ENCODE results near the gene RAB6D. TPM values are rescaled to one million over a fixed set of nuclear protein-coding genes. Genes with fewer than 3 reads are reported as not detected.
"Not testable (repeated sequence)": the region's sequence is repeated elsewhere in the genome, so short reads cannot be mapped to it uniquely, and the experiment has no call there.

RAB6D gene
- total and polyA plus RNA-seq, 2 experiments from 2014 or later, result 1.5 to 3.0 TPM

GRCh38 chr2:131400849-131401248, 36.9 kb upstream of the RAB6D start:
- Histone ChIP-seq H3K9me3 (ENCODE audit: low read depth) (no peaks in the 10 kb centered on the region), H3K27me3 (no peaks in the 10 kb centered on the region), H4K20me1 (ENCODE audit: insufficient read depth, poor library complexity, severe bottlenecking) (no peaks in the 10 kb centered on the region), H2AFZ (no peak overlapping the region), H3K9me2 (replicated peaks; ENCODE audit: insufficient read depth) (no peaks in the 10 kb centered on the region), H3K4me3 (no peak overlapping the region), H3K36me3 (replicated peaks; ENCODE audit: insufficient read depth, low read depth) (no peaks in the 10 kb centered on the region), H3K27ac (no peak overlapping the region), H3K4me2 (no peak overlapping the region), H3K4me1 (ENCODE audit: insufficient read depth) (no peaks in the 10 kb centered on the region), H3K79me2 (no peaks in the 10 kb centered on the region)
- no peak for DNase-seq (ENCODE audit: low spot score)
- no peak for TF ChIP-seq EZH2phosphoT487 (IDR thresholded peaks at IDR 0.05; ENCODE audit: low read depth, severe bottlenecking, unreplicated experiment)
- TF ChIP-seq CTCF (IDR thresholded peaks at IDR 0.05; ENCODE audit: poor library complexity), result no peak
- TF ChIP-seq EZH2 (IDR thresholded peaks at IDR 0.05; ENCODE audit: borderline replicate concordance), result no peak
- 71% methylated on average over 4 of the region's 4 CpGs for WGBS (ENCODE audit: low lambda C conversion rate, missing lambda C conversion rate)

DNA sequence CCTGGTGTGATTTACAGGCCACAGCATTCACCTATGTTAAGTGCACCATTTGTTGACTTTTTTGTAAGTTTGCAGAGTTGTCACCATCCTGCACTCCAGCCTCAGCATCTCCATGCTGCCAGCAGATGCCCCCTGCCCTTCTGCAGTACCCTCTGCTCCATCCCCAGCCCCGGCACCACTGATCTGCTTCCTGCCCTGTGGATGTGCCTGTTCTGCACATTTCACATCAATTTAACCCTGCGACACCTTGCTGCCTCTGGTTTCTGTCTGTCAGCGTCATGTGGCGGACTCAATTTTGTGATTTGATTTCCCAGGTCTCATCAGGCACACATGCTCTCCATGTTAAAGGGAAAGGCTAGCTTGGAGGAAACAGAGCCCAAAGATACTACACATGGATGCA, 36.5 kb upstream of the RAB6D start:
- H3K36me3 ChIP-seq (replicated peaks; ENCODE audit: insufficient read depth, low read depth); H3K4me1 ChIP-seq (ENCODE audit: insufficient read depth); H3K27me3 ChIP-seq; H3K79me2 ChIP-seq; DNase-seq (ENCODE audit: low spot score); H3K27ac ChIP-seq; H4K20me1 ChIP-seq (ENCODE audit: insufficient read depth, poor library complexity, severe bottlenecking); H3K4me3 ChIP-seq; H3K9me3 ChIP-seq (ENCODE audit: low read depth); H3K9me2 ChIP-seq (replicated peaks; ENCODE audit: insufficient read depth); H3K4me2 ChIP-seq; H2AFZ ChIP-seq: not testable (repeated sequence)
- WGBS (ENCODE audit: low lambda C conversion rate, missing lambda C conversion rate), result 72% methylated on average over 4 of the region's 4 CpGs

GRCh38 chr2:131396209-131396608, 32.2 kb upstream of the RAB6D start:
- not testable (repeated sequence) for H3K9me2 ChIP-seq (replicated peaks; ENCODE audit: insufficient read depth); H3K9me3 ChIP-seq (ENCODE audit: low read depth); H3K4me3 ChIP-seq; H3K27me3 ChIP-seq; H2AFZ ChIP-seq; H3K4me2 ChIP-seq; H4K20me1 ChIP-seq (ENCODE audit: insufficient read depth, poor library complexity, severe bottlenecking); H3K27ac ChIP-seq; DNase-seq (ENCODE audit: low spot score); H3K79me2 ChIP-seq; H3K36me3 ChIP-seq (replicated peaks; ENCODE audit: insufficient read depth, low read depth); H3K4me1 ChIP-seq (ENCODE audit: insufficient read depth)
- WGBS (ENCODE audit: low lambda C conversion rate, missing lambda C conversion rate), result 93% methylated on average over 1 of the region's 1 CpG

DNA sequence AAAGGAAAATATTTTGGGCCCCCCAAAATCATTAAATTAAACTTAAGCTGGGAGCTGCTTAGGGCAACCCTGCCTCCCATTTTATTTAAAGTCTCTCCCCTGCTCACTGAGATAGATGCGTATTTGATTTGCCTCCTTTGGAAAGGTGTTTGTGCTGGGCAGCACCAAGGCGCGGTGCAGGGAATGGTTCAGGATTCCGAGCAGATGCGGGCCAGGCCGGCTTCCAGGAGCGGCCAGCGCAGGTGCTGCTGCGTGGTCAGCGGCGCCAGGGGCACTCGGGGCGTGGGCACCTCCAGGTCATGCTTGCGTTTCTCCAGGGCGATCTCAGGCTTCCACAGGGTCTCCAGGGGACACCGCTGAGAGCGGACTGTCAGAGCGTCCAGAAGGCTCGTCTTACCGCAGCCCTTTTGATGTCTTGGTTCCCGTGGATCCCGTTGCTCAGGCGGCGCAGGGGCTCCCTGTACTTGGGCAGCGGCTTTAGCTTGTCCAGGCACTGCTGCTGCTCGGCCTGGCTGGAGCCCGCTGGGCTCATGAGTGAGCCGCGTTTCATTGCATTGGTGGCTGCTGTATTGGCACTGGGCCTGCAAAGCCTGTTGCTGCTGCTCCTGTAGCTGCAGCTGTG, 31.2 kb upstream of the RAB6D start:
- DNase-seq (ENCODE audit: low spot score); H3K27ac ChIP-seq; H3K4me1 ChIP-seq (ENCODE audit: insufficient read depth); H3K9me3 ChIP-seq (ENCODE audit: low read depth); H3K4me3 ChIP-seq; H3K27me3 ChIP-seq; H3K9me2 ChIP-seq (replicated peaks; ENCODE audit: insufficient read depth); H3K79me2 ChIP-seq; H3K36me3 ChIP-seq (replicated peaks; ENCODE audit: insufficient read depth, low read depth); H4K20me1 ChIP-seq (ENCODE audit: insufficient read depth, poor library complexity, severe bottlenecking): not testable (repeated sequence)
- WGBS (ENCODE audit: low lambda C conversion rate, missing lambda C conversion rate), result 28% methylated on average over 29 of the region's 29 CpGs
- H3K4me2 ChIP-seq, result peak overlapping the region; percentile 87
- peak overlapping the region; percentile 68 for H2AFZ ChIP-seq

GRCh38 chr2:131394147-131394931, 30.4 kb upstream of the RAB6D start:
- Histone ChIP-seq H3K4me3 (no peak overlapping the region), H3K9me2 (replicated peaks; ENCODE audit: insufficient read depth) (no peaks in the 10 kb centered on the region), H3K36me3 (replicated peaks; ENCODE audit: insufficient read depth, low read depth) (no peaks in the 10 kb centered on the region), H4K20me1 (ENCODE audit: insufficient read depth, poor library complexity, severe bottlenecking) (no peaks in the 10 kb centered on the region), H3K79me2 (no peaks in the 10 kb centered on the region), H3K4me2 (peak overlapping the region; percentile 87), H3K27me3 (peaks cover 4% of the 10 kb centered on the region), H2AFZ (peak overlapping the region; percentile 68), H3K4me1 (ENCODE audit: insufficient read depth) (no peaks in the 10 kb centered on the region), H3K27ac (no peak overlapping the region), H3K9me3 (ENCODE audit: low read depth) (no peaks in the 10 kb centered on the region)
- TF ChIP-seq CTCF (IDR thresholded peaks at IDR 0.05; ENCODE audit: poor library complexity), result peak; percentile 23
- TF ChIP-seq EZH2 (IDR thresholded peaks at IDR 0.05; ENCODE audit: borderline replicate concordance), result no peak
- no peak for TF ChIP-seq EZH2phosphoT487 (IDR thresholded peaks at IDR 0.05; ENCODE audit: low read depth, severe bottlenecking, unreplicated experiment)
- DNase-seq (ENCODE audit: low spot score), result peak; percentile 65
- WGBS (ENCODE audit: low lambda C conversion rate, missing lambda C conversion rate), result 16% methylated on average over 44 of the region's 45 CpGs

GRCh38 chr2:131391953-131392352, 28.0 kb upstream of the RAB6D start:
- DNase-seq (ENCODE audit: low spot score); H4K20me1 ChIP-seq (ENCODE audit: insufficient read depth, poor library complexity, severe bottlenecking); H3K9me2 ChIP-seq (replicated peaks; ENCODE audit: insufficient read depth); H3K36me3 ChIP-seq (replicated peaks; ENCODE audit: insufficient read depth, low read depth); H3K27ac ChIP-seq; H3K4me1 ChIP-seq (ENCODE audit: insufficient read depth); H2AFZ ChIP-seq; H3K79me2 ChIP-seq; H3K27me3 ChIP-seq; H3K4me3 ChIP-seq; H3K9me3 ChIP-seq (ENCODE audit: low read depth); H3K4me2 ChIP-seq: not testable (repeated sequence)
- 85% methylated on average over 9 of the region's 9 CpGs for WGBS (ENCODE audit: low lambda C conversion rate, missing lambda C conversion rate)

GRCh38 chr2:131391471-131391870, 27.5 kb upstream of the RAB6D start:
- H3K4me2 ChIP-seq; H3K36me3 ChIP-seq (replicated peaks; ENCODE audit: insufficient read depth, low read depth); H3K79me2 ChIP-seq; H4K20me1 ChIP-seq (ENCODE audit: insufficient read depth, poor library complexity, severe bottlenecking); H3K27ac ChIP-seq; DNase-seq (ENCODE audit: low spot score); H3K4me3 ChIP-seq; H3K9me3 ChIP-seq (ENCODE audit: low read depth); H3K4me1 ChIP-seq (ENCODE audit: insufficient read depth); H3K27me3 ChIP-seq; H3K9me2 ChIP-seq (replicated peaks; ENCODE audit: insufficient read depth); H2AFZ ChIP-seq: not testable (repeated sequence)
- WGBS (ENCODE audit: low lambda C conversion rate, missing lambda C conversion rate), result 93% methylated on average over 10 of the region's 11 CpGs
